Omental fat pad (tissue), 4 donors: Measurements from ENCODE around the gene THBS3. TPM values are rescaled to one million over a fixed set of nuclear protein-coding genes. Genes with fewer than 3 reads are reported as not detected.
"Not testable (repeated sequence)": the region's sequence is repeated elsewhere in the genome, so short reads cannot be mapped to it uniquely, and the experiment has no call there.

Source experiments
- ATAC-seq: fragments of 150-250 bp; one replicate; pipeline ENCODE4 v1.9.1; 2016; ENCODE audit warnings: mild to moderate bottlenecking, moderate library complexity; ENCODE audit not compliant: low FRiP score
- DNase-seq: peaks from one replicate; pipeline ENCODE4 v3.0.0-alpha.2; 2019; ENCODE audit warnings: low spot score
- total RNA-seq, 4 donors: library from RNA; depleted of rRNA; stranded (reverse); fragments of >200 nt; gene quantifications; one replicate each; pipeline ENCODE4 v1.1.0, GENCODE V29; 2016
- TF ChIP-seq, protein P1 (sequence below), 3 donors: fragments of 450-650 bp; IDR thresholded peaks; one replicate each; pipeline ENCODE4 v1.5.1; 2016 to 2017; ENCODE audit warnings: antibody characterized with exemption in 3 of 3, mild to moderate bottlenecking in 3 of 3, moderate library complexity in 2 of 3

THBS3 gene
- total RNA-seq, 4 donors from 2014 or later: 11.3 to 32.2 (median 25.0) TPM

GRCh38 chr1:155228096-155228427 lies 20.4 kb upstream of the THBS3 start:
- ATAC-seq (no peak), DNase-seq (no peak)
- TF ChIP-seq, protein P1, sequence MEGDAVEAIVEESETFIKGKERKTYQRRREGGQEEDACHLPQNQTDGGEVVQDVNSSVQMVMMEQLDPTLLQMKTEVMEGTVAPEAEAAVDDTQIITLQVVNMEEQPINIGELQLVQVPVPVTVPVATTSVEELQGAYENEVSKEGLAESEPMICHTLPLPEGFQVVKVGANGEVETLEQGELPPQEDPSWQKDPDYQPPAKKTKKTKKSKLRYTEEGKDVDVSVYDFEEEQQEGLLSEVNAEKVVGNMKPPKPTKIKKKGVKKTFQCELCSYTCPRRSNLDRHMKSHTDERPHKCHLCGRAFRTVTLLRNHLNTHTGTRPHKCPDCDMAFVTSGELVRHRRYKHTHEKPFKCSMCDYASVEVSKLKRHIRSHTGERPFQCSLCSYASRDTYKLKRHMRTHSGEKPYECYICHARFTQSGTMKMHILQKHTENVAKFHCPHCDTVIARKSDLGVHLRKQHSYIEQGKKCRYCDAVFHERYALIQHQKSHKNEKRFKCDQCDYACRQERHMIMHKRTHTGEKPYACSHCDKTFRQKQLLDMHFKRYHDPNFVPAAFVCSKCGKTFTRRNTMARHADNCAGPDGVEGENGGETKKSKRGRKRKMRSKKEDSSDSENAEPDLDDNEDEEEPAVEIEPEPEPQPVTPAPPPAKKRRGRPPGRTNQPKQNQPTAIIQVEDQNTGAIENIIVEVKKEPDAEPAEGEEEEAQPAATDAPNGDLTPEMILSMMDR (IDR thresholded peaks at IDR 0.05): no peak

- DNase-seq (peak; percentile 96), ATAC-seq (peak; percentile 97)
- TF ChIP-seq, protein P1 (IDR thresholded peaks at IDR 0.05): no peak
Observed at GRCh38 chr1:155227261-155228095, 19.8 kb upstream of the THBS3 start.

GRCh38 chr1:155226910-155227260 lies 19.2 kb upstream of the THBS3 start:
- TF ChIP-seq, protein P1 (IDR thresholded peaks at IDR 0.05): peak in 1 of 3 donors; percentile 1
- DNase-seq (no peak), ATAC-seq (peak; percentile 39)

DNA sequence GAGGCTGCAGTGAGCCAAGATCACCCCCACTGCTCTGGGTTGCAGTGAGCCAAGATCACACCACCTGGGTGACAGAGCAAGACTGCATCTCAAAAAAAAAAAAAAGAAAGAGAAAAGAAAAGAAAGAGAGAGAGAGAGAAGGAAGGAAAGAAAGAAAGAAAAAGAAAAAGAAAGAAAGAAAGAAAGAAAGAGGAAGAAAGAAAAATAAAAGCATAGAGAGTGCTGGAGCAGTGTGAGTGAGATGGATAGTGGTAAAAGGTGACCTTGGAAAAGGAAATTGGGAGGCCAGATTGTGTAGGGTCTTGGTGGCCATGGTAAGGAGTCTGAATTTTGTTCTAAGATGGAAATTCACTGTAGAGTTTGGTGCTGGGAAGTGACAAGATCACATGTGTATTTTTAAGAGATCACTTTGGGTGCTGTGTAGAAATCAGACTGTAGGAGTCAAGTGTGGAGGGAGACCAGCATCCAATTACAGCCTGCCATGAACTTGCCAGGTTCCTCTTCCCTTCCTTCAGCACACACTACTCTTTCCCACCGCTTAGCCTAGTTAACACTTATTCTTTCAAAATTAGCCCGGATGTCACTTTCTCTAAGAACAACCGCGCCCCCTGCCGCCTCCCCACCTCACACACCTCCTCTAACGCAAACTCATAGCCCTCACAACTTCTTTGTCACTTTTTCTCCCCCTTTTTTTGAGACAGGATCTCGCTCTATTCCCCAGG lies 18.7 kb upstream of the THBS3 start:
- DNase-seq (peak; percentile 64), ATAC-seq (peak; percentile 34)
- TF ChIP-seq, protein P1 (IDR thresholded peaks at IDR 0.05): no peak

GRCh38 chr1:155225404-155225759 lies 17.7 kb upstream of the THBS3 start:
- ATAC-seq, DNase-seq: not testable (repeated sequence)

DNA sequence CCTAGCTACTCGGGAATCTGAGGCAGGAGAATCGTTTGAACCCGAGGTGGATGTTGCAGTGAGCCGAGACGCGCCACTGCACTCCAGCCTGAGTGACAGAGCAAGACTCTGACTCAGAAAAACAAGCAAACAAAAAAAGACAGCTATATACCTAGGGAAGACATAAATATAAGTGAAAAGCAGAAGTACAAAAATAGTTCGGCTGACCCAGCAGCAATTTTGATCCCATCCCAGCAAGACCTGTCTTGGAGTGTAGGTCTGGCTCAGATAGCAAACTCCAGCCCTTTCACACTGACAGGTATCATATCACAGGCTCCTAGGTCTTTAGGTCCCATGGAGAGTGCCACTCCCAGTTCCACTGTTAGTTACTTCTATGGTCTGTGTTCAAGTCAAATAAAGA lies 15.3 kb upstream of the THBS3 start:
- no peak for ATAC-seq

GRCh38 chr1:155220211-155220965 lies 12.7 kb upstream of the THBS3 start:
- not testable (repeated sequence) for DNase-seq, ATAC-seq

More for the DNA sequence above, 15.3 kb upstream of the THBS3 start:
- DNase-seq: no peak
- TF ChIP-seq, protein P1 (IDR thresholded peaks at IDR 0.05): no peak
